MCF 10A (cell line): ENCODE results near the gene MEA1. TPM values are rescaled to one million over a fixed set of nuclear protein-coding genes. Genes with fewer than 3 reads are reported as not detected.
"Not testable (repeated sequence)": the region's sequence is repeated elsewhere in the genome, so short reads cannot be mapped to it uniquely, and the experiment has no call there.

ENCODE experiments used
- BruUV-seq: library from RNA; stranded (reverse); fragments of 400-500 nt; replicated peaks from 2 replicates; lab custom pipeline; 2021; lab: Mats Ljungman, UMichigan
- CTCF ChIA-PET: fragments of 300-600 bp; sonication (Branson Sonifier 250); formaldehyde crosslinking; extraction: SDS; loops from one replicate; lab custom pipeline; 2021; ENCODE audit warnings: antibody characterized with exemption, inconsistent platforms; lab: Yijun Ruan, JAX
- POLR2A ChIA-PET: fragments of 300-600, 350-650 bp; sonication (Branson Sonifier 250); formaldehyde crosslinking; extraction: SDS; loops from one replicate; lab custom pipeline; 2020; ENCODE audit warnings: antibody characterized with exemption, inconsistent platforms; lab: Yijun Ruan, JAX
- DNase-seq: peaks from one replicate; pipeline ENCODE4 v3.0.0-alpha.2; 2018; ENCODE audit not compliant: unreplicated experiment
- H3K27ac Mint-ChIP-seq: one replicate; pipeline ENCODE4 v1.8.0; 2022; ENCODE audit warnings: mild to moderate bottlenecking, low read depth, mixed read lengths; ENCODE audit not compliant: unreplicated experiment
- H3K27me3 Mint-ChIP-seq: one replicate; pipeline ENCODE4 v1.8.0; 2022; ENCODE audit warnings: mixed read lengths; ENCODE audit not compliant: insufficient read depth, unreplicated experiment
- H3K36me3 Mint-ChIP-seq: one replicate; pipeline ENCODE4 v1.8.0; 2022; ENCODE audit warnings: mild to moderate bottlenecking, moderate library complexity, mixed read lengths; ENCODE audit not compliant: insufficient read depth, unreplicated experiment
- H3K4me1 Mint-ChIP-seq: one replicate; pipeline ENCODE4 v1.8.0; 2022; ENCODE audit warnings: mixed read lengths; ENCODE audit not compliant: insufficient read depth, unreplicated experiment
- H3K4me3 Mint-ChIP-seq: one replicate; pipeline ENCODE4 v1.8.0; 2022; ENCODE audit warnings: mild to moderate bottlenecking, moderate library complexity, mixed read lengths; ENCODE audit not compliant: unreplicated experiment
- H3K9me3 Mint-ChIP-seq: one replicate; pipeline ENCODE4 v1.8.0; 2022; ENCODE audit warnings: mixed read lengths; ENCODE audit not compliant: unreplicated experiment
- CTCF ChIP-seq: fragments of 200-600 bp; IDR thresholded peaks from one replicate; pipeline ENCODE4 v1.8.0; 2022; ENCODE audit warnings: antibody characterized with exemption, mild to moderate bottlenecking; ENCODE audit not compliant: unreplicated experiment
- intact Hi-C: fragments of 100-400 bp; cut with micrococcal nuclease; formaldehyde crosslinking; loops from 2 replicates; pipeline ENCODE4 v1.14.1; 2022
- total RNA-seq: library from RNA; stranded (reverse); gene quantifications from 2 replicates; pipeline ENCODE4 v1.2.3, GENCODE V29; 2022

Gene MEA1
- total RNA-seq, 1 experiment from 2014 or later = 71.8 TPM

GRCh38 chr6:43007126-43007525 lies 6.6 kb downstream of the MEA1 start:
- H3K36me3 Mint-ChIP-seq = peaks cover 34% of the 10 kb centered on the region
- H3K27me3 Mint-ChIP-seq = no peaks in the 10 kb centered on the region
- POLR2A ChIA-PET = interaction anchor here (0.6 to 1.6 kb wide), 3 partner anchors 29 to 543 kb away, joined by 3 to 5 read pairs (median 4); no protein-coding TSS in a partner anchor
- no peak overlapping the region for H3K4me3 Mint-ChIP-seq
- no peaks in the 10 kb centered on the region for H3K9me3 Mint-ChIP-seq
- no peak overlapping the region for H3K27ac Mint-ChIP-seq
- intact Hi-C loops = no loop called here
- DNase-seq = no peak
- no TSS peak for BruUV-seq
- CTCF ChIA-PET = interaction anchor here (0.7 to 1.4 kb wide), 4 partner anchors 11 to 137 kb away, joined by 3 to 6 read pairs (median 3); no protein-coding TSS in a partner anchor
- no peak for TF ChIP-seq CTCF
- peaks cover 7% of the 10 kb centered on the region for H3K4me1 Mint-ChIP-seq

- POLR2A ChIA-PET = no interaction called here
These were observed 7.5 kb downstream of the MEA1 start for GRCh38 chr6:43006251-43006650.

GRCh38 chr6:43005844-43006243 lies 7.9 kb downstream of the MEA1 start:
- no peak for TF ChIP-seq CTCF
- POLR2A ChIA-PET = interaction anchor here (4.6 kb wide), 1 partner anchor 8 kb away, joined by 30 read pairs; the partner anchor contains the start of genes KLHDC3 and MEA1
- intact Hi-C loops = no loop called here
- no peak for DNase-seq
- no peaks in the 10 kb centered on the region for H3K27me3 Mint-ChIP-seq
- H3K4me3 Mint-ChIP-seq = no peak overlapping the region
- no peaks in the 10 kb centered on the region for H3K9me3 Mint-ChIP-seq
- no peak overlapping the region for H3K27ac Mint-ChIP-seq
- H3K4me1 Mint-ChIP-seq = peaks cover 5% of the 10 kb centered on the region
- peaks cover 34% of the 10 kb centered on the region for H3K36me3 Mint-ChIP-seq
- BruUV-seq = no TSS peak
- CTCF ChIA-PET = interaction anchor here (1.4 kb wide), 1 partner anchor 10 kb away, joined by 6 read pairs; no protein-coding TSS in a partner anchor

More at GRCh38 chr6:43006251-43006650, 7.5 kb downstream of the MEA1 start:
- no peak overlapping the region for H3K27ac Mint-ChIP-seq
- peaks cover 5% of the 10 kb centered on the region for H3K4me1 Mint-ChIP-seq
- no peak overlapping the region for H3K4me3 Mint-ChIP-seq
- H3K27me3 Mint-ChIP-seq = no peaks in the 10 kb centered on the region
- H3K9me3 Mint-ChIP-seq = no peaks in the 10 kb centered on the region
- intact Hi-C loops = no loop called here
- peaks cover 34% of the 10 kb centered on the region for H3K36me3 Mint-ChIP-seq
- BruUV-seq = no TSS peak
- CTCF ChIA-PET = interaction anchor here (0.5 to 1.4 kb wide), 2 partner anchors 10 to 89 kb away, joined by 3 to 6 read pairs; no protein-coding TSS in a partner anchor
- no peak for TF ChIP-seq CTCF
- DNase-seq = no peak

GRCh38 chr6:43001843-43002242 lies 11.9 kb downstream of the MEA1 start:
- POLR2A ChIA-PET = interaction anchor here (2.4 to 4.6 kb wide), 2 partner anchors 12 to 18 kb away, joined by 5 to 30 read pairs; partner anchors contain the start of genes KLHDC3, MEA1 and PPP2R5D
- no peak overlapping the region for H3K4me3 Mint-ChIP-seq
- H3K4me1 Mint-ChIP-seq = peaks cover 5% of the 10 kb centered on the region
- H3K9me3 Mint-ChIP-seq = no peaks in the 10 kb centered on the region
- no peak for TF ChIP-seq CTCF
- no peak overlapping the region for H3K27ac Mint-ChIP-seq
- H3K36me3 Mint-ChIP-seq = peaks cover 12% of the 10 kb centered on the region
- no peak for DNase-seq
- BruUV-seq = no TSS peak
- intact Hi-C loops = no loop called here
- H3K27me3 Mint-ChIP-seq = no peaks in the 10 kb centered on the region
- CTCF ChIA-PET = interaction anchor here (0.6 to 1.0 kb wide), 4 partner anchors 53 to 142 kb away, joined by 3 to 9 read pairs (median 4); no protein-coding TSS in a partner anchor

- H3K27me3 Mint-ChIP-seq, H3K27ac Mint-ChIP-seq, H3K4me1 Mint-ChIP-seq, BruUV-seq, CTCF ChIA-PET, H3K36me3 Mint-ChIP-seq, DNase-seq, H3K4me3 Mint-ChIP-seq, intact Hi-C loops, H3K9me3 Mint-ChIP-seq: not testable (repeated sequence)
- POLR2A ChIA-PET = interaction anchor here (0.6 to 2.1 kb wide), 6 partner anchors 10 to 518 kb away, joined by 3 to 14 read pairs (median 4); partner anchors contain the start of genes KLHDC3, MEA1 and PPP2R5D
These were observed 15.5 kb downstream of the MEA1 start for GRCh38 chr6:42998205-42998604.
